Uterus (tissue), 4 donors: Measurements from ENCODE around the gene GBE1. TPM values are rescaled to one million over a fixed set of nuclear protein-coding genes. Genes with fewer than 3 reads are reported as not detected.

Experiments used
- DNase-seq, 2 donors: peaks; one replicate each; pipeline ENCODE4 v3.0.0-alpha.2; 2019 to 2020
- H3K27ac ChIP-seq, 2 donors: fragments of 200-600 bp; sonication (generic); 1 replicate in 1 of 2; 2 replicates in 1 of 2; pipeline ENCODE4 v1.5.1; 2016 to 2018
- H3K27me3 ChIP-seq, 2 donors: fragments of 200-600 bp; sonication (generic); one replicate each; pipeline ENCODE4 v1.5.1; 2018 to 2019; ENCODE audit warnings: control low read depth in 1 of 2
- H3K36me3 ChIP-seq, 2 donors: fragments of 200-600 bp; sonication (generic); one replicate each; pipeline ENCODE4 v1.5.1; 2019; ENCODE audit warnings: control low read depth in 1 of 2
- H3K4me1 ChIP-seq, 2 donors: fragments of 200-600 bp; sonication (generic); one replicate each; pipeline ENCODE4 v1.5.1; 2018 to 2019; ENCODE audit warnings: control low read depth in 1 of 2
- H3K4me3 ChIP-seq, 2 donors: fragments of 200-600 bp; sonication (generic); 1 replicate in 1 of 2; 2 replicates in 1 of 2; pipeline ENCODE4 v1.5.1; 2018 to 2019; ENCODE audit warnings: mild to moderate bottlenecking in 1 of 2
- H3K9me3 ChIP-seq, 2 donors: fragments of 200-600 bp; sonication (generic); one replicate each; pipeline ENCODE4 v1.5.1; 2019; ENCODE audit warnings: control low read depth in 1 of 2
- CTCF ChIP-seq, 4 experiments: fragments of 200-600 bp in 2 of 4; fragments of 450-650 bp in 2 of 4; sonication (generic) in 2 of 4; IDR thresholded peaks; one replicate each; pipeline ENCODE4 v1.5.1; 2016 to 2019; ENCODE audit warnings: antibody characterized with exemption in 4 of 4, mild to moderate bottlenecking in 2 of 4, moderate library complexity in 1 of 4
- POLR2A ChIP-seq, 2 donors: fragments of 450-650 bp; IDR thresholded peaks; one replicate each; pipeline ENCODE4 v1.6.1; 2016; ENCODE audit warnings: antibody characterized with exemption in 2 of 2, mild to moderate bottlenecking in 1 of 2, moderate library complexity in 1 of 2
- intact Hi-C: fragments of 100-400 bp; cut with DNase I; formaldehyde crosslinking; loops from one replicate; pipeline ENCODE4 v1.15.1; 2023; ENCODE audit warnings: low total_unique reads
- small RNA-seq: library from RNA; depleted of rRNA; stranded (forward); fragments of <200 nt; gene quantifications from one replicate; pipeline ENCODE3, GENCODE V24; 2016
- total RNA-seq, 4 donors: library from RNA; depleted of rRNA in 3 of 4; stranded (reverse); fragments of >200 nt in 3 of 4; gene quantifications; one replicate each; pipeline versions ENCODE4 v1.1.0 to v1.2.4, GENCODE V29; 2014 to 2023
- donor health status: DM: yes; HTN: yes; CAD: no.

The GBE1 gene
- total RNA-seq, 4 donors from 2014 or later, result 9.2 to 33.8 (median 24.9) TPM

DNA sequence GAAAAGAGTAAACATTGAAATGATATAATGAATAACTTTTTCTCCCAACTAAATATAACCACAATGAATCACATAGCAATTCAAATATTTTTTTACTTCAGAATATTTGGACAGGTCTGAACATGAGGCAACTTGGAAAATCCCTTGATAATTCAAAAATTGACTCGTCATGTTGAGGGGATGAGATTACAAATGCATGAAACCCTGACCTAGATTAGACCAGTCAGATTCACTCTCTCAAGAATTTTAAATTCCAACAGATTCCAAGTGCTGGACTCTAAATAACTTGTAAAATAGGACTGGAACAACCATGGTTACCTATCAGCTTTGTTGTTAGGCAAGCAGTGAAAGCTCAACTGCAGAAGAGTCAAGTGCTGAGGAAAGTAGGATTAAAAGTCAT is 317.5 kb downstream of the GBE1 start:
- Histone ChIP-seq H3K27ac (no peak overlapping the region), H3K36me3 (no peaks in the 10 kb centered on the region), H3K4me1 (no peaks in the 10 kb centered on the region), H3K9me3 (no peaks in the 10 kb centered on the region), H3K4me3 (no peak overlapping the region), H3K27me3 (no peaks in the 10 kb centered on the region)
- TF ChIP-seq POLR2A (IDR thresholded peaks at IDR 0.05) (no peak), CTCF (IDR thresholded peaks at IDR 0.05) (no peak)
- intact Hi-C loops, result no loop called here
- DNase-seq, result no peak

DNA sequence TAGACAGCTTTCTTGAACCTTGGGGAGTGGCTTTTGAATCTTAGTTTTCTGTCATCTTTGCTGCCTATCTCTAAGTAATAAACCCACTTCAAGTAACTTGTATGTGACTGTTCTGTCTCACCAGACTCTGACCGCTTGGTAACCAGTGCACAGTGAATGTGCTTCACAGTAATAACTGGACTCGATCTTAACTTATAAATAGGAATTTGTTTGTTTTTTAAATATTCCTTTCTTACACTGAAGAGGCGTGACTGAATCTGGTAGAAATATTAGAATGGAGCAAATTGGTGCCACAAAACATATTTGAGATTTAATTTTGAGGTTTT is 318.0 kb downstream of the GBE1 start:
- no peaks in the 10 kb centered on the region for H3K9me3 ChIP-seq
- H3K4me1 ChIP-seq, result no peaks in the 10 kb centered on the region
- TF ChIP-seq POLR2A (IDR thresholded peaks at IDR 0.05), result no peak
- no peak for TF ChIP-seq CTCF (IDR thresholded peaks at IDR 0.05)
- no peak overlapping the region for H3K27ac ChIP-seq
- H3K4me3 ChIP-seq, result no peak overlapping the region
- H3K27me3 ChIP-seq, result no peaks in the 10 kb centered on the region
- no peaks in the 10 kb centered on the region for H3K36me3 ChIP-seq
- intact Hi-C loops, result no loop called here
- no peak for DNase-seq

GRCh38 chr3:81442758-81443456 is 318.5 kb downstream of the GBE1 start:
- Histone ChIP-seq H3K36me3 (no peaks in the 10 kb centered on the region), H3K27ac (no peak overlapping the region), H3K4me3 (no peak overlapping the region), H3K4me1 (no peaks in the 10 kb centered on the region), H3K9me3 (no peaks in the 10 kb centered on the region), H3K27me3 (no peaks in the 10 kb centered on the region)
- intact Hi-C loops, result no loop called here
- TF ChIP-seq POLR2A (IDR thresholded peaks at IDR 0.05), result no peak
- no peak for TF ChIP-seq CTCF (IDR thresholded peaks at IDR 0.05)
- no peak for DNase-seq

DNA sequence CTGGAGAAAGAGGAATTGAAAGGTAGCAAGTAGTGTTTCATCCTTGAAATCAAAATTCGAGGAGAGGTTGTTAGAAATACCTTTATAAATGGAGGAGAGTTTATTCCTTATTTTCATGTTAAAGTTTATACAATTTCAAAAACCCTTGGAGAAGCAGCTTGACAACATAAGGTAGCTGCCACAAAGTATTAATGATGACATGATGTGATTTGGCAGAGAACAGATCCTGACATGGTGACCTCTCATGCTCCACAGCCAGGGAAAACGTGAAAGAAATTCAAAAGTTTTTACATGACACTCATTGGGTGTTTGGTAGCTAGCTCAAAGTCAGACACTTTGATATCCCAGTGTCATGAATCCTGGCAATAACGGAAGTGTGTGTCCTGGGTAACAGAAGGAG is 320.8 kb downstream of the GBE1 start:
- Histone ChIP-seq H3K9me3 (no peaks in the 10 kb centered on the region), H3K4me1 (no peaks in the 10 kb centered on the region), H3K27me3 (no peaks in the 10 kb centered on the region), H3K27ac (no peak overlapping the region), H3K36me3 (no peaks in the 10 kb centered on the region), H3K4me3 (no peak overlapping the region)
- intact Hi-C loops, result no loop called here
- no peak for DNase-seq
- TF ChIP-seq CTCF (IDR thresholded peaks at IDR 0.05), result no peak
- no peak for TF ChIP-seq POLR2A (IDR thresholded peaks at IDR 0.05)

Small RNA genes within 50 kb of the gene (small RNA-seq; reads per million reads assigned to genes)
- gene AC017015.1, result not detected
- not detected for gene RNU2-28P
